Measurements from ENCODE around the gene B3GNT3.
"Not testable (repeated sequence)": the region's sequence is repeated elsewhere in the genome, so short reads cannot be mapped to it uniquely, and the experiment has no call there.

Gene B3GNT3

DNA sequence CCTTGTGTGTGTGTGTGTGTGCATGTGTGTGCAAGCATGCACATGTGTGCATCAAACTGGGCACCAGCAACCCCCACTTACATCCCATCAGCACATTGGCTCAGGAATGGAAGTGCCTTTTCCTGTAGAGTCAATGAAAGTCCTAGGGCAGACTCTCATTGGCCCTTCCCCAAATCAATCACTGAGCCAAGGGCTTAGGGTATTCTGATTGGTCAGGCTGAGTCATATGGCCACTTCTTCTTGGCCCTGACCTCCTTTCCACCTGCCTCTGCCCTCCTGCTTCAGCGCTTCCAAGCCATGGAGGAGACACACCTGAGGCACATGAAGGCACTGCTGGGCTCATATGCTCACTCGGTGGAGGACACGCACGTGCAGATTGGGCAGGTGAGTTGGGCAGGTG lies 22.8 kb upstream of the B3GNT3 start:
- TF ChIP-seq, protein P1, sequence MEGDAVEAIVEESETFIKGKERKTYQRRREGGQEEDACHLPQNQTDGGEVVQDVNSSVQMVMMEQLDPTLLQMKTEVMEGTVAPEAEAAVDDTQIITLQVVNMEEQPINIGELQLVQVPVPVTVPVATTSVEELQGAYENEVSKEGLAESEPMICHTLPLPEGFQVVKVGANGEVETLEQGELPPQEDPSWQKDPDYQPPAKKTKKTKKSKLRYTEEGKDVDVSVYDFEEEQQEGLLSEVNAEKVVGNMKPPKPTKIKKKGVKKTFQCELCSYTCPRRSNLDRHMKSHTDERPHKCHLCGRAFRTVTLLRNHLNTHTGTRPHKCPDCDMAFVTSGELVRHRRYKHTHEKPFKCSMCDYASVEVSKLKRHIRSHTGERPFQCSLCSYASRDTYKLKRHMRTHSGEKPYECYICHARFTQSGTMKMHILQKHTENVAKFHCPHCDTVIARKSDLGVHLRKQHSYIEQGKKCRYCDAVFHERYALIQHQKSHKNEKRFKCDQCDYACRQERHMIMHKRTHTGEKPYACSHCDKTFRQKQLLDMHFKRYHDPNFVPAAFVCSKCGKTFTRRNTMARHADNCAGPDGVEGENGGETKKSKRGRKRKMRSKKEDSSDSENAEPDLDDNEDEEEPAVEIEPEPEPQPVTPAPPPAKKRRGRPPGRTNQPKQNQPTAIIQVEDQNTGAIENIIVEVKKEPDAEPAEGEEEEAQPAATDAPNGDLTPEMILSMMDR (conservative IDR thresholded peaks at IDR 0.05), result no peak
- H3K27ac ChIP-seq, result no peak overlapping the region

DNA sequence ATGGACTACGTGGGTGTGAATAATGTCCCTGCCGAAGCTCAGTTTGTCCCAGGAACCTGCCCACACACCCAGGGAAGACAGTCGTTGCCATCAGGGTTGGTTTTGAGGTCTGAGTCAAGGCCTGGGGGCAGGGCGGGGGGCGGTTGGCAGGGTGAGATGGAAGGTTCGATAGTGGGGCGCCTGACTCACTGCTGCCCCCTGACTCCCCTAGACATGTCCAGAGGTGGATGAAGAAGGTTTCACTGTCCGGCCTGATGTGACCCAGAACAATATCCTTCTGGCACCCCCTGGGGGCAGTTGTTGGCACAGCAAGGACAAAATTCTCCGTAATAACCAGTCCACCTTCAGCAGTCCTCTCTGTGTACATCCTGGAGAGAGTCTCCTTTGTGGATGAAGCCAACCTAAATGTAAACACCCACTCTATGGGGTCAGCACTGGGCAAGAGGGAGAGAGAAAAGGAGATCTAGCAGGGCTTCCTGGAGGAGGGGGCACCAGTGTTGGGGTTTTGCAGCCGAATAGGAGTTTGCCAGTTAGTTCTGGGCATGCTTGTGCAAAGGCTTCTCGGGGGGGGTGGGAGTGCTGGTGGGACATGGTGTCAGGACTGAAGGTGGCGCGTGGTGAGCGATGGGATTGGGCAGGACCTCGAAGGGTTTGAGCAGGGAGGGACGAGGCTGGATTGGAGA lies 19.6 kb upstream of the B3GNT3 start:
- H3K27ac ChIP-seq, result no peak overlapping the region
- TF ChIP-seq, protein P1 (conservative IDR thresholded peaks at IDR 0.05), result peak; percentile 65

DNA sequence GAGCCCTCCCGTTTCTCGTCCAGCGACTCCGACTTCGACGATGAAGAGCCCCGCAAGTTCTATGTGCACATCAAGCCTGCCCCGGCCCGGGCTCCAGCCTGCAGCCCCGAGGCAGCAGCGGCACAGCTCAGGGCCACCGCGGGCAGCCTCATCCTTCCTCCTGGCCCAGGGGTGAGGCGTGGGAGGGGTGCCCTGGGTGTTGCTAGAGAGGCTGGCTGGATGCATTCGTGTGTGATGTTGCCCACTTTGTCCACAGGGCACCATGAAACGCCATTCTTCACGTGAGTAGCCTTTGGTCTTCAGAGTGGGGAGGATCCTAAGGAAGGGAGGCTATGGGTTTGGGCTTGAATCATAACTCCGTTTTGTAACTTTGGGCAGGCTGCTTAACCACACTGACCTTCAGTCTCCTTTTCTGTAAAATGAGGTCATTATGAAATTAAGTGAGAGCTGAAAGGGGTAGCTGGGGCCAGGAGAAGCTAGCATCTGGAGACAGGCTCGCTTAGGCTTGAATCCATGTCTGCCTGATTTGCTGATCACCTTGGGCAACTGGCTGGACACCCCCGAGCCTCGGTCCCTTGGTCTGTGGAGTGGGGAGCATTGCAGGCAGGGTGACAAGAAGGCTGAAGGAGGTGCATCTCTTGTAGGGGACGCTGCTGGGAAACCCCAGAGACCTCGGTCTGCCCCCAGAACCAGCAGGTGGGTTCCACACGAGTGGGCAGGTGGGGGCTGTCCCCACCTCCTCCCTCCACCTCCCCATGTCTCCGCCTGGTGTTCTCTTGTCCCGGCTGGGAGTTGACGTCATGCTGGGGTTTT lies 18.7 kb upstream of the B3GNT3 start:
- no peak overlapping the region for H3K27ac ChIP-seq
- TF ChIP-seq, protein P1 (conservative IDR thresholded peaks at IDR 0.05), result no peak

DNA sequence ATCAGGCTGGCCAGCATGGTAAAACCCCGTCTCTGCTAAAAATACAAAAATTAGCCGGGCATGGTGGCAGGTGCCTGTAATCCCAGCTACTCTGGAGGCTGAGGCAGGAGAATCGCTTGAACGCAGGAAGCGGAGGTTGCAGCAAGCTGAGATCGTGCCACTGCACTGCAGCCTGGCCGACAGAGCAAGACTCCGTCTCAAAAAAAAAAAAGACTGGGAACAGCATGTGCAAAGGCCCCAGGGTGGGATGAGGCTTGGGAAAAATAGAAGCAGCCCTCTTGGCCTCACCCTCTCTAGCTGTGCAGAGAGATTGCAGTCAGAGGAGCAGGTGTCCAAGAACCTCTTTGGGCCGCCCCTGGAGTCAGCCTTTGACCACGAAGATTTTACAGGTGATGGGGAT lies 17.1 kb upstream of the B3GNT3 start:
- not testable (repeated sequence) for H3K27ac ChIP-seq

DNA sequence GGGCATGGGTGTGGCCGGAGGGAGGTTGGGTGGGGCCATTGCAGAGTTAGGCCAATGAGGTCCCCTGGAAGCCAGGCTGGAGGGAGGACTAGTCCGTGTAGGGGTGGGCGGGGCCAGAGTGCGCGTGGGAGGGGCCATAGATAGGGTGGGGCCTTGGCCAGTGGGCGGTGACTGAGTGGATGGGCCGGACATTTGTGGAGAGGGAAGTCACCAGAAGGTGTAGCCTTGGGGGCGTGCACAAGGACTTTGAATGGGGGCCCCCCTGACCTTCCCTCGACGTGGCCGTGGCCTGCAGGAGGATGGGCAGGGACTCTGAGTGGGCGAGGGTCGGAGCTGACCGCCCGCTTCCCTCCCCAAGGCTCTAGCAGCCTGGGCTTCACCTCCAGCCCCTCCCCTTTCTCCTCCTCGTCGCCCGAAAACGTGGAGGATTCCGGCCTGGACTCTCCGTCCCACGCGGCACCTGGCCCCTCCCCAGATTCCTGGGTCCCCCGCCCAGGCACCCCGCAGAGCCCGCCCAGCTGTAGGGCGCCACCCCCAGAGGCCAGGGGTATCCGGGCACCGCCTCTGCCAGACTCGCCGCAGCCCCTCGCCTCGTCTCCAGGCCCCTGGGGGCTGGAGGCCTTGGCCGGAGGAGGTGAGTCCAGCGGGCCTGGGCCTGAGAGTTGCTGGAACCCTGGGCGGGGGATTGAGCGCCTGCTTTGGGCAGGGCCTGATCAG lies 16.5 kb upstream of the B3GNT3 start:
- no peak overlapping the region for H3K27ac ChIP-seq
- TF ChIP-seq, protein P1 (conservative IDR thresholded peaks at IDR 0.05), result no peak

DNA sequence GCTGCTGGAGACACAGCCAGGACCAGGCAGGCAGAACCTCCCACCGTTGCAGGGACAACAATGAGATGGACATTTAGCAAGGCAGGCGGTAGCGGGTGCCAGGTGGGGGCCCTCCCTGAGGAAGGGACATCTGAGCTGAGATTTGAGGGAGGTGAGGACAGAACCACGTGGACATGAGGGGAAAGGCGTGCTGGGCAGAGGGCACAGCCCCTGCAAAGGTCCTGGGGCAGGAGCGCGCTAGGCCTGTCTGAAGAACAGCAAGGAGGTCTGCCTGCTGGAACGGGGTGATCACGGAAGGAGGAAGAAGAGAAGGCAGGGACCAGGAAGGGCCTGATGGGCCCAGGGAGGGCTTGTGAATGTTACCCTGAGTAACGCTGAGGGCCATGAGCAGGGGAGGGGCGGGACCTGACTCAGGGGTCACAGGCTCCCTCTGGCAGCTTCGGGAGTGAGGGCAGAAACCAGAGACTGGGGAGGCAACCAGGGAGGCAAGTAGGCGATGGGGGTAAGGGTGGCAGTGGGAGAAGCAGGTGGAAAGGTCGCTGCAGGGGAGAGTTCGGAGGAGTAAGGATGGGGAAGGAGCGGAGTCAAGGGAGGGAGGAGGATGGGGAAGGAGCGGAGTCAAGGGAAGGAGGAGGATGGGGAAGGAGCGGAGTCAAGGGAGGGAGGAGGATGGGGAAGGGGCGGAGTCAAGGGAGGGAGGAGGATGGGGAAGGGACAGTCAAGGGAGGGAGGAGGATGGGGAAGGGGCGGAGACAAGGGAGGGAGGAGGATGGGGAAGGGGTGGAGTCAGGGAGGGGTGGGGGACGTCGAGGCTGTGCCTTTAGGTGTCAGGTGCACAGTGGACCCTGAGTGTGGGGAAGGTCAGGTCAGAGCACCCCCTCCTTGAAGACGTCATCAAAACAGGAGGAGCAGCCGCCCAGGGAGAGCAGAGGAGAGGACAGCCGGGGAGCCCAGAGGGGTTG lies 15.7 kb upstream of the B3GNT3 start:
- TF ChIP-seq, protein P1 (conservative IDR thresholded peaks at IDR 0.05), result no peak
- no peak overlapping the region for H3K27ac ChIP-seq

DNA sequence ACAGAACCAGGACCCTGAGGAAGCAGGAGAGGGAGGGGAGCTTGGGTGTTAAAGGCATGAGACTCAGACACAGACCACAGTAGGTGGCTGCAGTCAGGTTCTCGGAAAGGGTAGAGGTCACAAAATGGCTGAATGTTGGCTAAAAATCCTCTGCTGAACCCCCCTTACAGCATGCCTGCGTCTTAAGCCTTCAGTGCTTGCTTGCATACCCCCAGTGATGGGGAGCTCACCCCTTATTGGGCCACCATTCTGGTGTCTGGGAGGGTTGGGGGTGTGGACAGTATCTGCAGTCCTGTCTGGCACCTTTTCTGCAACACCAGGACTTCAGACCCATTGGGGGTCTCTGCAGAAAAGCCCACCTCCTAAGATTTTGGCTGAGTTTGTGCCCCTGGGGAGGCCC lies 14.2 kb upstream of the B3GNT3 start:
- TF ChIP-seq, protein P1 (conservative IDR thresholded peaks at IDR 0.05), result no peak

DNA sequence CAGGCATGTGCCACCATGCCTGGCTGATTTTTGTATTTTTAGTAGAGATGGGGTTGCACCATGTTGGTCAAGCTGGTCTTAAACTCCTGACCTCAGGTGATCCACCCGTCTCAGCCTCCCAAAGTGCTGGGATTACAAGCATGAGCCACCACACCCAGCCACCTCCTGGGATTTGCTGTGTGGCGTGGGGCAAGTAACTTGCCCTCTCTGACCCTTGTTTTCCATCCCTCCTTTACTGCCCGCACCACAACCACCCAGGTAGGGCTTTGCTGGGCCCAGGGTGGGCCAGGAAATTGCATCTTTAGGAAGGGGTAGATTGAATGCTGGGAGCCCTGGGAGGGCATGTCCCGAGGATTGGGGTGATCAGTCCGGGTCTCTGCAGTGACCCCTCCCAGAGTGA lies 11.2 kb upstream of the B3GNT3 start:
- H3K27ac ChIP-seq, result not testable (repeated sequence)

More for the DNA sequence above, 14.2 kb upstream of the B3GNT3 start:
- no peak overlapping the region for H3K27ac ChIP-seq
